Prostate gland (tissue), 2 donors: ENCODE results near the gene LRRIQ4. TPM values are rescaled to one million over a fixed set of nuclear protein-coding genes. Genes with fewer than 3 reads are reported as not detected.

Experiments used
- DNase-seq: peaks from one replicate; pipeline ENCODE4 v3.0.0-alpha.2; 2019; ENCODE audit warnings: low spot score
- H3K27ac ChIP-seq, 2 donors: fragments of 200-600 bp; sonication (generic); 2 replicates each; pipeline ENCODE4 v1.5.1; 2017 to 2019
- H3K27me3 ChIP-seq: fragments of 200-600 bp; sonication (generic); replicated peaks from 2 replicates; pipeline ENCODE4 v1.5.1; 2019; ENCODE audit not compliant: insufficient read depth
- H3K36me3 ChIP-seq, 2 donors: fragments of 200-600 bp; sonication (generic); 1 replicate in 1 of 2; 2 replicates in 1 of 2; pipeline versions ENCODE4 v1.5.1 to v1.8.1; 2017 to 2019
- H3K4me1 ChIP-seq: fragments of 200-600 bp; sonication (generic); replicated peaks from 2 replicates; pipeline ENCODE4 v1.5.1; 2019
- H3K4me3 ChIP-seq, 2 donors: fragments of 200-600 bp; sonication (generic); 2 replicates each; pipeline ENCODE4 v1.5.1; 2017 to 2019
- H3K9me3 ChIP-seq: fragments of 200-600 bp; sonication (generic); 2 replicates; pipeline ENCODE4 v1.5.1; 2017
- CTCF ChIP-seq, 4 experiments: fragments of 200-600 bp in 2 of 4; fragments of 450-650 bp in 2 of 4; sonication (generic) in 2 of 4; IDR thresholded peaks; 1 replicate in 3 of 4; 2 replicates in 1 of 4; pipeline ENCODE4 v1.5.1; 2016 to 2019; ENCODE audit warnings: antibody characterized with exemption in 4 of 4, mild to moderate bottlenecking in 2 of 4, moderate library complexity in 2 of 4
- POLR2A ChIP-seq: fragments of 450-650 bp; IDR thresholded peaks from one replicate; pipeline ENCODE4 v1.6.1; 2016; ENCODE audit warnings: antibody characterized with exemption, mild to moderate bottlenecking
- POLR2AphosphoS5 ChIP-seq: sonication (generic); formaldehyde crosslinking; IDR thresholded peaks from one replicate; pipeline ENCODE4 v1.6.1; 2017; ENCODE audit warnings: antibody characterized with exemption
- WGBS: methylation state at CpG from one replicate; pipeline ENCODE4 v1.1.5; 2018; 5-methylcytosine and 5-hydroxymethylcytosine counted together
- intact Hi-C: fragments of 100-400 bp; cut with DNase I; formaldehyde crosslinking; loops from one replicate; pipeline ENCODE4 v1.14.2; 2022
- total RNA-seq, 2 donors: library from RNA; depleted of rRNA; stranded (reverse); fragments of >200 nt; gene quantifications; one replicate each; pipeline ENCODE4 v1.1.0, GENCODE V29; 2016

Gene LRRIQ4
- under 1 TPM in 1 of 2 donors, not detected in 1; 0.74 TPM for total RNA-seq

DNA sequence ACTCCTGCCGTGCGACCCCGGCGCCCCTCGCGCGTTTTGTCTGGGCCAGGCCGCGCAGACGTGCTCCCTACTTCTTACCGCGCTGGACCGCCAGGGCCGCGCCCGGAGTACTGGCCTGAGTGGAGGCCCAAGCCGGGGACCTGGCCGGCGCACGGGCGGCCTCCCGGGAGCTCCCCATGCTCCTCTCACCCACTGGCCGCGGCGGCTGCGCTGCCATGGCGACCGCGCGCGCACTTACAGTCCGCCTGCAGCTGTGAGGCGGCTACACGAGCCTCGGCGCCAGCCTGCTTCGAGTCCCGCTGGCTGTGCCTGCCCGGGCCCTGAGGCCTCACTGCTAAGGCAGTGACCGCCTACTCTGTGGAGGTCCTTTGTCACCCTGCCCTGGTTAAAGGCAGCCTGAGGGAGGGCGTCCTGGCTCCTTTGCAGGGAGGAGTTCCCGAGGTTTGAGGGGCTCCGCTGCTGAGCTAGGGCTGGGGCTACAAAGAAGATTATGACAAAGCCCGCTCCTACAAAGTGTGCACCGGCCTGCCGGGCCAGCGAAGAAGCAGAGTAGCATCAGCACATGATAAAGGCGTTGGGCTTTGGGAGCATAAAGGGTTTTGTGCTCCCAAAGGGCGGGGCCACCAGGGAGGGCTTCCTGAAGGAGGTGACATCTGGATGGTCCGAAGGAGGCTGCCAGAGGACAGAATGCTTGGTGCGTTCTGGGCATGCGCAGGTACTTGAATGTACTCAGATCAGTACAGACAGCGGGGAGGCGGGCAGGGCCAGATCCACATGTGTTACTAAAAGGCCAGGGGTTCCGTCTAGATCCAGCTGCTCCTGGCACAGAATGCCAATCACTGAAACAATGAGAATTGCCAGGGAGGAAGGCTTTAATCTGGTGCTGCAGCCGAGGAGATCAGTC lies at the start of gene LRRIQ4, which contains the start of gene LRRC34:
Gene LRRIQ4 (plus strand): TSS at position 539 of the 904 bp plus-strand sequence. CDS start 9,052 bp downstream, outside the sequence.
Gene LRRC34 (minus strand): TSS at position 573 of the 904 bp plus-strand sequence. CDS start 356 bp downstream, at position 217.
- Histone ChIP-seq H3K27me3 (no peaks in the 10 kb centered on the region), H3K9me3 (no peaks in the 10 kb centered on the region), H3K4me3 (peak within 1 kb of the TSS; percentile 47 to 48), H3K4me1 (no peaks in the 10 kb centered on the region), H3K36me3 (no peaks in the 10 kb centered on the region), H3K27ac (peak within 1 kb of the TSS; percentile 64 to 65)
- intact Hi-C loops = no loop called here
- TF ChIP-seq POLR2AphosphoS5 (no peak), CTCF (IDR thresholded peaks at IDR 0.05) (peak in 1 of 4 experiments; percentile 6), POLR2A (no peak)
- peak; percentile 41 for DNase-seq
- WGBS = 14% methylated on average over 27 of the region's 56 CpGs

DNA sequence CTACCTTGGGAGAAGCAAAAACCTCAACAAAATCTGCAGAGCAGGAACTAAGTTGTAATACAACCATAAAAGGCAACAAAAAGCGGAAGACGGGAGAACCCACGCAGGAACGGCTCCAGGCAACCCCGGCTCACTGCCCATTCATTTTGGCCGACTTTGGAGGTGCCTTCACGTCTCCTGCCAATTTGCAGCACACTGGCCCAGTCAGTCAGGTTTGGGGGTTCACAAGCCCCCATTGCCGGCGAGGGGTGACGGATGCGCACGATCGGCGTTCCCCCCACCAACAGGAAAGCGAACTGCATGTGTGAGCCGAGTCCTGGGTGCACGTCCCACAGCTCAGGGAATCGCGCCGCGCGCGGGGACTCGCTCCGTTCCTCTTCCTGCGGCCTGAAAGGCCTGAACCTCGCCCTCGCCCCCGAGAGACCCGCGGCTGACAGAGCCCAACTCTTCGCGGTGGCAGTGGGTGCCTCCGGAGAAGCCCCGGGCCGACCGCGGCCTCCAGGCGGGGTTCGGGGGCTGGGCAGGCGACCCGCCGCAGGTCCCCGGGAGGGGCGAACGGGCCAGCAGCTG lies 48.3 kb upstream of the LRRIQ4 start:
- peak overlapping the region; percentile 96 to 97 for H3K27ac ChIP-seq
- peak; percentile 40 for DNase-seq
- no peaks in the 10 kb centered on the region for H3K4me1 ChIP-seq
- peak overlapping the region; percentile 84 to 92 for H3K4me3 ChIP-seq
- intact Hi-C loops = loop anchor here (10.0 kb wide), 1 partner anchor 590 kb away; the partner anchor contains the start of gene SKIL
- under 1% methylated on average over 46 of the region's 46 CpGs for WGBS
- H3K36me3 ChIP-seq = no peaks in the 10 kb centered on the region
- no peaks in the 10 kb centered on the region for H3K9me3 ChIP-seq
- TF ChIP-seq POLR2AphosphoS5 = no peak
- peak in 1 of 4 experiments; percentile 2 for TF ChIP-seq CTCF (IDR thresholded peaks at IDR 0.05)
- no peaks in the 10 kb centered on the region for H3K27me3 ChIP-seq

DNA sequence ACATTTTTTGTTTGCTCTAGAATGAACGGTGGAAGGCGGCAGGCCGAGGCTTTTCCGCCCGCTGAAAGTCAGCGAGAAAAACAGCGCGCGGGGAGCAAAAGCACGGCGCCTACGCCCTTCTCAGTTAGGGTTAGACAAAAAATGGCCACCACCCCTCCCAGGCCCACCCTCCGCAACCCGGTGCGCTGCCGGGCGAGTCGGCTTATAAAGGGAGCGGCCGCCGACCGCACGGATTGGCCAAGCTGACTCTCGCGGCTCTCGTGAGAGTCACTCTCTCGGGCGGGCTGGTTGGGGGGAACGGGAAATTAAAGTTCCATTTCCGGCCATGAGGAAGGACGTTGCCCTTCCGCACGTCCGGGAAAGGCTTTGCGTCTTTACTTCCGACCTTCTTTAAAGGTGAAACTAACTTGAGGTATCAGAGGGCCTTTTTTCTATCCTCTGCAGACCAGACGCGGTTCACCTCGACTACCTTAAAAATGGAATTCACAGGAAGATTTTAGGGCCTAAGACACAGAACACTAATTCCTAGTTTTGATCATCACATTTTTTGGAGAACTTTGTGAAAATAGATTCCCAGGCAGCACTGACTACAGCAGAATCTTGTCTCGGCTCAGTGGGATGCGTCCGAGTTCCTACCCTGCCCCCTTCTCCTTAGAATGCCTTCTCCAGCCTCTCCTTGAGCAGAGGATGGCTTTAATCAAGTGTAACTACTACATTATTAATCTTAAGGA lies 47.6 kb upstream of the LRRIQ4 start, which contains the start of gene TERC:
Gene TERC (minus strand): TSS at position 179 of the 731 bp plus-strand sequence.
- H3K4me1 ChIP-seq = no peaks in the 10 kb centered on the region
- 8% methylated on average over 33 of the region's 42 CpGs for WGBS
- peak; percentile 90 for DNase-seq
- intact Hi-C loops = loop anchor here (10.0 kb wide), 1 partner anchor 590 kb away; the partner anchor contains the start of gene SKIL
- TF ChIP-seq CTCF (IDR thresholded peaks at IDR 0.05) (peak in 1 of 4 experiments; percentile 20), POLR2A (peak; percentile 87), POLR2AphosphoS5 (peak; percentile 94)
- H3K36me3 ChIP-seq = no peaks in the 10 kb centered on the region
- peak within 1 kb of the TSS; percentile 96 to 97 for H3K27ac ChIP-seq
- H3K9me3 ChIP-seq = no peaks in the 10 kb centered on the region
- H3K27me3 ChIP-seq = no peaks in the 10 kb centered on the region
- peak within 1 kb of the TSS; percentile 84 to 92 for H3K4me3 ChIP-seq

DNA sequence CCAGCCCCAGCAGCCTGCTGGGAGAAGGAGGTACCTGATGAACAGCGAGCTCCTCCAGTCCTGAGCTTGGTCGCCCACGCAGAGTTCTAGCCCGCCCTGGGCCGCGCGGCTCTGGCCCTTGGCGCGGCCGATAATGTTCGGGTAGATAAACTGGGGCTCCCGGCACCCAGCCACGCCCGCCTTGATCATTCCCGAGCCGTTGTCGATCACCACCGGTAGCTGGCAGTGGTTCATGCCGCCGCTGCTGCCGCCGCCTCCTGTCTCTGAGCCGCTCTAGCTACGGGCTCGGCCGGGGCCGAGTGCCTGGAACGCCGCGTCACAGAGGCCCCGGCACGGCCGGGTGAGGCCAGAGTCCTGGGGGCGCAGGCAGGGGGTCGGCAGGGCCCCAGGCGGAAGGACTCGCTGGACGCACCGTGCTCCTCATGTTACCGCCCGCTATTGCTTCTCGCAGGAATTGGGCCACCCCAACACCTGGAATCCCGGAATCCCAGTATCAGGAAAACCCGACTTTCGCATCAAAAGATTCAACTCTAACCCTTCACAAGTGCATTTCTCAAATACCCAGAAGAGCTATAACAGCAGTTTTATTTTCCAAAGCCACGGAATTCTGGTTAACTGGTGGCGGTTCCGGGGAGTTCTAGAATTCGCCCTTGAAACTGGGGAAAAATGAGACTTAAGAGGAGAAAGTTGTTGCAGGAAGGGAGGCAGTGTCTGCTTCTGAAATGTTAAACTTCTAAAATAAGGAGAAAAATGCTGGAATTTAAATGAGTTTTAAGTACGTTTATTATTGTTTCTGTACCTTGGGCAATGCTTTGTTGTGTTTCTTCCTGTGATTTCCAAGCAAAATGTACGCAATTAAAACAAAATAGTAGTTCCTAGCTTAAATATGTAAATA lies 43.1 kb upstream of the LRRIQ4 start, which contains the start of gene ACTRT3:
Gene ACTRT3 (minus strand): TSS at position 275 of the 895 bp plus-strand sequence. CDS start 41 bp downstream, at position 234.
- no peaks in the 10 kb centered on the region for H3K36me3 ChIP-seq
- H3K27ac ChIP-seq = peak within 1 kb of the TSS; percentile 85 to 87
- whole genome bisulfite sequencing = 1% methylated on average over 39 of the region's 51 CpGs
- peaks cover 4% of the 10 kb centered on the region for H3K4me1 ChIP-seq
- TF ChIP-seq POLR2AphosphoS5 (no peak), POLR2A (peak; percentile 18), CTCF (IDR thresholded peaks at IDR 0.05) (no peak)
- H3K9me3 ChIP-seq = no peaks in the 10 kb centered on the region
- intact Hi-C loops = loop anchor here (5.0 to 10.0 kb wide), 2 partner anchors 198 to 585 kb away; partner anchors contain the start of genes SEC62 and SKIL
- no peaks in the 10 kb centered on the region for H3K27me3 ChIP-seq
- peak; percentile 32 for DNase-seq
- H3K4me3 ChIP-seq = peak within 1 kb of the TSS; percentile 57 to 60
